ENCODE results near the gene EARS2.

The EARS2 gene

DNA sequence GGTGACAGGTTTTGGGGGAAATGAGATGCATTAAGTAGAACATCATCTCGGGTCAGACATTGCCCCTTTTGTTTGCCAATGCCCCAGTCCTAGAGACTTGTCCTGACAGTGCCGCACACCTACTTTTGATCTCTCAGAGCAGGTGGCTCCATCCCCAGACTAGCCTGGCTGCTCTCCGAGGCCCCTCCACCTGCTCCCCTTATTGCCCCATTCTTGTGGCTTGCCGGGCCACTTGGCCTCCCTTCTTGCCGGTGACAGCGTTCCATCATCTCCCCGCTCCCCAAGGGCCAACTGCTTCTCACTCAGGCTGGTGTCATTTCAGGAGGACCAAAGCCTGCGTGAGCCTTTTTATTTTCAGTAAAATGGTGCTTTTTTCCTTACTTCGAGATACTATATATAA, 15.2 kb upstream of the EARS2 start:
- no peaks in the 10 kb centered on the region for H3K9me3 ChIP-seq (ENCODE audit: insufficient read depth, low read length)
- no peaks in the 10 kb centered on the region for H3K9me2 ChIP-seq (replicated peaks; ENCODE audit: insufficient read depth, low read length)
- no peak overlapping the region for H3K4me2 ChIP-seq (ENCODE audit: low read depth, low read length, poor library complexity, severe bottlenecking)
- no peak overlapping the region for H3K4me3 ChIP-seq (ENCODE audit: insufficient read depth, low read length, poor library complexity, severe bottlenecking)
- TF ChIP-seq EZH2phosphoT487 (conservative IDR thresholded peaks at IDR 0.05; ENCODE audit: low read length): no peak
- TF ChIP-seq, protein P1, sequence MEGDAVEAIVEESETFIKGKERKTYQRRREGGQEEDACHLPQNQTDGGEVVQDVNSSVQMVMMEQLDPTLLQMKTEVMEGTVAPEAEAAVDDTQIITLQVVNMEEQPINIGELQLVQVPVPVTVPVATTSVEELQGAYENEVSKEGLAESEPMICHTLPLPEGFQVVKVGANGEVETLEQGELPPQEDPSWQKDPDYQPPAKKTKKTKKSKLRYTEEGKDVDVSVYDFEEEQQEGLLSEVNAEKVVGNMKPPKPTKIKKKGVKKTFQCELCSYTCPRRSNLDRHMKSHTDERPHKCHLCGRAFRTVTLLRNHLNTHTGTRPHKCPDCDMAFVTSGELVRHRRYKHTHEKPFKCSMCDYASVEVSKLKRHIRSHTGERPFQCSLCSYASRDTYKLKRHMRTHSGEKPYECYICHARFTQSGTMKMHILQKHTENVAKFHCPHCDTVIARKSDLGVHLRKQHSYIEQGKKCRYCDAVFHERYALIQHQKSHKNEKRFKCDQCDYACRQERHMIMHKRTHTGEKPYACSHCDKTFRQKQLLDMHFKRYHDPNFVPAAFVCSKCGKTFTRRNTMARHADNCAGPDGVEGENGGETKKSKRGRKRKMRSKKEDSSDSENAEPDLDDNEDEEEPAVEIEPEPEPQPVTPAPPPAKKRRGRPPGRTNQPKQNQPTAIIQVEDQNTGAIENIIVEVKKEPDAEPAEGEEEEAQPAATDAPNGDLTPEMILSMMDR (IDR thresholded peaks at IDR 0.05; ENCODE audit: insufficient read depth, low read length, poor library complexity, severe bottlenecking): no peak
- no peaks in the 10 kb centered on the region for H3K79me2 ChIP-seq (ENCODE audit: insufficient read depth, low read length)
- H3F3A ChIP-seq (ENCODE audit: insufficient read depth): no peaks in the 10 kb centered on the region; the same call in 1 of the 2 replicates
- H3K27ac ChIP-seq (ENCODE audit: low read depth, low read length): no peak overlapping the region
- no peak overlapping the region for H3K9ac ChIP-seq (ENCODE audit: low read length)
- no peaks in the 10 kb centered on the region for H3K27me3 ChIP-seq (ENCODE audit: low read length)
- no peak overlapping the region for H2AFZ ChIP-seq (ENCODE audit: low read depth, low read length, severe bottlenecking)
- no peaks in the 10 kb centered on the region; the same call in 1 of the 2 replicates for H3K36me3 ChIP-seq (ENCODE audit: low read length)
- H4K20me1 ChIP-seq (ENCODE audit: low read depth, low read length): no peaks in the 10 kb centered on the region

DNA sequence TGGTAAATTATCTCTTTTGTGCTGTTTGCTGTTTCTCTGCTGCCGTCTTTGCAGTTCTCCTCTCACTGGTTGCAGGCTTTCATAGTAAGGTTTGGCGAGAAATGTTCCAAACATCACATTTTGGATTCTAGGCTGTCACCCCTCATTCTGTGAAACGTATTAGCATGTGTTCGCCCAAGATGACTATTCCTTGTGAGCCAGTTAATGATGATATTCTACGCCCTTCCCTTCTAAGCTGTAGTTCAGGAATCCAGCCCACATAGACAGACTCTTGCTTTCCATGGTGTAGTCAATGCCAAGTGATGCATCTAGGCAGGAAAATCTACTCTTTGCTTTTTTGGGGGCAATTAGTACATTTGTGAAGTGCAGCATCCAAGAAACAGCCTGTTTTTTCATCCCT, 14.7 kb upstream of the EARS2 start:
- no peaks in the 10 kb centered on the region; the same call in 1 of the 2 replicates for H3F3A ChIP-seq (ENCODE audit: insufficient read depth)
- H3K9me2 ChIP-seq (replicated peaks; ENCODE audit: insufficient read depth, low read length): no peaks in the 10 kb centered on the region
- no peak overlapping the region for H3K27ac ChIP-seq (ENCODE audit: low read depth, low read length)
- H3K27me3 ChIP-seq (ENCODE audit: low read length): no peaks in the 10 kb centered on the region
- no peaks in the 10 kb centered on the region for H3K79me2 ChIP-seq (ENCODE audit: insufficient read depth, low read length)
- H2AFZ ChIP-seq (ENCODE audit: low read depth, low read length, severe bottlenecking): no peak overlapping the region
- TF ChIP-seq EZH2phosphoT487 (conservative IDR thresholded peaks at IDR 0.05; ENCODE audit: low read length): no peak
- TF ChIP-seq, protein P1 (IDR thresholded peaks at IDR 0.05; ENCODE audit: insufficient read depth, low read length, poor library complexity, severe bottlenecking): no peak
- no peak overlapping the region for H3K4me3 ChIP-seq (ENCODE audit: insufficient read depth, low read length, poor library complexity, severe bottlenecking)
- H3K9ac ChIP-seq (ENCODE audit: low read length): no peak overlapping the region
- H3K9me3 ChIP-seq (ENCODE audit: insufficient read depth, low read length): no peaks in the 10 kb centered on the region
- H3K36me3 ChIP-seq (ENCODE audit: low read length): no peaks in the 10 kb centered on the region; the same call in 1 of the 2 replicates
- no peak overlapping the region for H3K4me2 ChIP-seq (ENCODE audit: low read depth, low read length, poor library complexity, severe bottlenecking)
- no peaks in the 10 kb centered on the region for H4K20me1 ChIP-seq (ENCODE audit: low read depth, low read length)

DNA sequence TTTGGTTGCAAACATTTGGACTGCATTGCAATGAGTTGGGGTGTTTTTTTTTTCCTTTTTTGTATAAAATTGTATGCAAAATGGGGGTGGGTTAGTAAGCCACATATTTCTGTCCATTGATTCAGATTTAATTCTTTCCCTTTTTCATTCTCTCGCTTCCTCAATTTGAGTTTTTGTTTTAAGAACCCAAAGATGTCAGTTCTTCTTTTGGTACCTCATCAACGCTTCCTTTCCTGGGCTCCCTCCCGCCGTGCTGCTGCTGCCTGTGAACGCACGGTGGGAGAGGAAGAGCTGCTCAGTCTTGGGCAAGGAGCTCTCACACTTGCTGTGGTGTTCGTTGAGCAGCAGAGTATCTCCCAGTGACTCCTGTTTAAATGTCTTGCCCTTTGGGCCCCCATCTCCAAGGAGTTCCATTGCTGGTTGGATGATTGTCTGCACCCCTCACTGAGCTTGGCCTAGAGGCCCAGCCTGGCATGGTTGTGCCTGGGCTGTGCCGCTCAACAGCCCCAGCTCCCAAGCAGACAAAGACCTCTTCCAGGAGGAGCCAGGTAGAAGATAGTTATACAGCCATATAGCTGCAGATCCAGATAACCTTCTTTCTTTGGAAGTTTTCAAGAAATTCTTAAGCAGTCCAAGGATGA, 14.0 kb upstream of the EARS2 start:
- no peak overlapping the region for H3K9ac ChIP-seq (ENCODE audit: low read length)

More for the DNA sequence above, 14.0 kb upstream of the EARS2 start:
- no peak for TF ChIP-seq EZH2phosphoT487 (conservative IDR thresholded peaks at IDR 0.05; ENCODE audit: low read length)
- TF ChIP-seq, protein P1 (IDR thresholded peaks at IDR 0.05; ENCODE audit: insufficient read depth, low read length, poor library complexity, severe bottlenecking): no peak
- H4K20me1 ChIP-seq (ENCODE audit: low read depth, low read length): no peaks in the 10 kb centered on the region
- H3K79me2 ChIP-seq (ENCODE audit: insufficient read depth, low read length): no peaks in the 10 kb centered on the region
- H3K9me2 ChIP-seq (replicated peaks; ENCODE audit: insufficient read depth, low read length): no peaks in the 10 kb centered on the region
- no peak overlapping the region for H3K4me2 ChIP-seq (ENCODE audit: low read depth, low read length, poor library complexity, severe bottlenecking)
- no peaks in the 10 kb centered on the region for H3K9me3 ChIP-seq (ENCODE audit: insufficient read depth, low read length)
- H3K36me3 ChIP-seq (ENCODE audit: low read length): no peaks in the 10 kb centered on the region; the same call in 1 of the 2 replicates
- H3K27me3 ChIP-seq (ENCODE audit: low read length): no peaks in the 10 kb centered on the region
- H3K27ac ChIP-seq (ENCODE audit: low read depth, low read length): no peak overlapping the region
- no peak overlapping the region for H2AFZ ChIP-seq (ENCODE audit: low read depth, low read length, severe bottlenecking)
- H3K4me3 ChIP-seq (ENCODE audit: insufficient read depth, low read length, poor library complexity, severe bottlenecking): no peak overlapping the region
- H3F3A ChIP-seq (ENCODE audit: insufficient read depth): no peaks in the 10 kb centered on the region; the same call in 1 of the 2 replicates
